HL-60 (cell line): ENCODE data around the gene IFT81.

Source experiments
- GABPA ChIP-seq: IDR thresholded peaks from 2 replicates; pipeline ENCODE4 v1.6.1; 2012; ENCODE audit warnings: low read depth
- POLR2AphosphoS5 ChIP-seq: IDR thresholded peaks from 2 replicates; pipeline ENCODE4 v1.6.1; 2012; ENCODE audit warnings: low read depth
- TF ChIP-seq, protein P1 (sequence below): IDR thresholded peaks from one replicate; pipeline ENCODE4 v1.5.1; 2011; ENCODE audit warnings: low read length, control low read depth, inconsistent platforms; ENCODE audit not compliant: insufficient read depth
- TF ChIP-seq, protein P2 (sequence below): IDR thresholded peaks from 2 replicates; pipeline ENCODE4 v1.6.1; 2012; ENCODE audit warnings: low read depth; ENCODE audit not compliant: insufficient replicate concordance

DNA sequence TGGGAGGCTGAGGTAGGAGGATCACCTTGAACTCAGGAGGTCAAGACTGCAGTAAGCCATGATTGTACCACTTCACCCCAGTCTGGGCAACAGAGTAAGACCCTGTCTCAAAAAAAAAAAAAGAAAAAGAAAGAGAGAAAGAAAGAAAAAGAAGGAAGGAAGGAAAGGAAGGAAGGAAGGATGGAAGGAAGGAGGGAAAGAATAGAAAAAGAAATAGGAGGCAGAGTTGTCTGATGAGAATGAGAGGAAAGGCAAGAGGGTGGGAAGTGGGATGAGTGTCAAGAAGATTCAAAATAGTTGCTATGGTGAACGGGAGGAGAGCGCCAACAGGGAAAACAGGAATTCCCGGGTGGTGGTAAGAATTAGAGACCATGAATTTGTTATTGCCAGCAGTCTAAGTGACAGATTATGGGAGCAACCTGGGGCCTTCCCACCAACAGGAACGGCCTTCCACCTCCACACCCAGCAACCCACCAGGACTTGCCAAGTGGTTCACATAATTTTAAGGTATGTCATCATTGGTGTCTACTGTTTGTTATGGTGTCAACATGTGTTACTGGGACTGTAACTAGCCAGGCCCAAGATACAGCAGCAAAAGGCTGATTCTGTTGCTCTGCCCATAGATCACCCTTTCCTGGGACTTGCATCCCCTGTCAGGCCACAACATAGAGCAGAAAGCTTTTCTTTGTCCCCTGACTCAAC is 39.7 kb upstream of the IFT81 start:
- TF ChIP-seq POLR2AphosphoS5, result no peak
- TF ChIP-seq, protein P1, sequence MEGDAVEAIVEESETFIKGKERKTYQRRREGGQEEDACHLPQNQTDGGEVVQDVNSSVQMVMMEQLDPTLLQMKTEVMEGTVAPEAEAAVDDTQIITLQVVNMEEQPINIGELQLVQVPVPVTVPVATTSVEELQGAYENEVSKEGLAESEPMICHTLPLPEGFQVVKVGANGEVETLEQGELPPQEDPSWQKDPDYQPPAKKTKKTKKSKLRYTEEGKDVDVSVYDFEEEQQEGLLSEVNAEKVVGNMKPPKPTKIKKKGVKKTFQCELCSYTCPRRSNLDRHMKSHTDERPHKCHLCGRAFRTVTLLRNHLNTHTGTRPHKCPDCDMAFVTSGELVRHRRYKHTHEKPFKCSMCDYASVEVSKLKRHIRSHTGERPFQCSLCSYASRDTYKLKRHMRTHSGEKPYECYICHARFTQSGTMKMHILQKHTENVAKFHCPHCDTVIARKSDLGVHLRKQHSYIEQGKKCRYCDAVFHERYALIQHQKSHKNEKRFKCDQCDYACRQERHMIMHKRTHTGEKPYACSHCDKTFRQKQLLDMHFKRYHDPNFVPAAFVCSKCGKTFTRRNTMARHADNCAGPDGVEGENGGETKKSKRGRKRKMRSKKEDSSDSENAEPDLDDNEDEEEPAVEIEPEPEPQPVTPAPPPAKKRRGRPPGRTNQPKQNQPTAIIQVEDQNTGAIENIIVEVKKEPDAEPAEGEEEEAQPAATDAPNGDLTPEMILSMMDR, result no peak
- no peak for TF ChIP-seq GABPA
- TF ChIP-seq, protein P2, sequence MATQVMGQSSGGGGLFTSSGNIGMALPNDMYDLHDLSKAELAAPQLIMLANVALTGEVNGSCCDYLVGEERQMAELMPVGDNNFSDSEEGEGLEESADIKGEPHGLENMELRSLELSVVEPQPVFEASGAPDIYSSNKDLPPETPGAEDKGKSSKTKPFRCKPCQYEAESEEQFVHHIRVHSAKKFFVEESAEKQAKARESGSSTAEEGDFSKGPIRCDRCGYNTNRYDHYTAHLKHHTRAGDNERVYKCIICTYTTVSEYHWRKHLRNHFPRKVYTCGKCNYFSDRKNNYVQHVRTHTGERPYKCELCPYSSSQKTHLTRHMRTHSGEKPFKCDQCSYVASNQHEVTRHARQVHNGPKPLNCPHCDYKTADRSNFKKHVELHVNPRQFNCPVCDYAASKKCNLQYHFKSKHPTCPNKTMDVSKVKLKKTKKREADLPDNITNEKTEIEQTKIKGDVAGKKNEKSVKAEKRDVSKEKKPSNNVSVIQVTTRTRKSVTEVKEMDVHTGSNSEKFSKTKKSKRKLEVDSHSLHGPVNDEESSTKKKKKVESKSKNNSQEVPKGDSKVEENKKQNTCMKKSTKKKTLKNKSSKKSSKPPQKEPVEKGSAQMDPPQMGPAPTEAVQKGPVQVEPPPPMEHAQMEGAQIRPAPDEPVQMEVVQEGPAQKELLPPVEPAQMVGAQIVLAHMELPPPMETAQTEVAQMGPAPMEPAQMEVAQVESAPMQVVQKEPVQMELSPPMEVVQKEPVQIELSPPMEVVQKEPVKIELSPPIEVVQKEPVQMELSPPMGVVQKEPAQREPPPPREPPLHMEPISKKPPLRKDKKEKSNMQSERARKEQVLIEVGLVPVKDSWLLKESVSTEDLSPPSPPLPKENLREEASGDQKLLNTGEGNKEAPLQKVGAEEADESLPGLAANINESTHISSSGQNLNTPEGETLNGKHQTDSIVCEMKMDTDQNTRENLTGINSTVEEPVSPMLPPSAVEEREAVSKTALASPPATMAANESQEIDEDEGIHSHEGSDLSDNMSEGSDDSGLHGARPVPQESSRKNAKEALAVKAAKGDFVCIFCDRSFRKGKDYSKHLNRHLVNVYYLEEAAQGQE, result no peak
